ENCODE results near the gene TOGARAM1.

The TOGARAM1 gene

DNA sequence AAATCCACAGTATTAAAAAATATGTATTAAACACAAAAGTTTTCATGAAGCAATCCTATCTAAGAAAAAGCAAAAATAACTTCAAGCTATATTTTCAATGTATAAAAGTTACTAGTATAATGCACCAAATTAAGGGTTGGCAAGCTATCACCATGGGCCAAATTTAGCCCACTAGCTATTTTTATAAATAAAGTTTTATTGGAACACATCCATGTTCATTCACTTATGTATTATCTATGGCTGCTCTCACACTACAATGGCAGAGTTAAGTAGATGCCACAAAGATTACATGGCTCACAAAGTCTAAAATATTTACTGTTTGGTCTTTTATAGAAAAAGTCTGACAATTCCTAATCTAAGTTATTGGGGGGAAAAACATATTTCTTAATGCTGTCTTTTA is 17.9 kb upstream of the TOGARAM1 start:
- no peak for TF ChIP-seq Cebpa-rat (IDR thresholded peaks at IDR 0.05)
- Histone ChIP-seq H3K27me3 (no peaks in the 10 kb centered on the region), H4K20me1 (peaks cover 0 to 47% (median 0%) of the 10 kb centered on the region in 11 experiments; a peak in 3 of 22 replicates), H3K27ac (no peak overlapping the region), H3K4me2 (no peak overlapping the region), H3K9me3 (replicated peaks in 1 of 11) (peaks cover 5 to 33% (median 21%) of the 10 kb centered on the region in 11 experiments), H3K36me3 (peaks cover 71 to 100% (median 91%) of the 10 kb centered on the region in 11 experiments), H3K4me1 (no peaks in the 10 kb centered on the region), H3K9ac (no peak overlapping the region), H3K4me3 (no peak overlapping the region)

DNA sequence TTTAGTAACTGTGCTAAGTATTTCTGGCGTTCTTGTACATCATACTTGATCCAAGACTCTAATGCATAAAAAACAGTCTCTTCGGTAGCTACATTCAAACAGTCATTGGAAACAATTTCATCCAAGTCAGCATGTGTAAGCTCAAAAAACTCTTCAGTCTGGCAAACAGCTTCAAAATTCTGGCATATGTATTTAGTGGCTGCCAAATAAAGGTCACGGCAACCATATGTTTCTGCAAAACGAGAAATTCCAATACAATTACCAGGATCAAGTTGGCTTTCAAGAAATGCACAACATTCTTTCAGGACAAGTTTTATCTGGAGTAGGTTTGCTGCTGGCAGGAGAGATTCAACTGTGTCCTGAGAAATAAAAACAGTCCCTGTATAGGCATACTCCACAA is 16.7 kb upstream of the TOGARAM1 start:
- Histone ChIP-seq H3K36me3 (peaks cover 59 to 100% (median 83%) of the 10 kb centered on the region in 11 experiments), H3K4me3 (no peak overlapping the region), H3K27ac (no peak overlapping the region), H3K4me1 (no peaks in the 10 kb centered on the region), H3K4me2 (no peak overlapping the region), H3K27me3 (no peaks in the 10 kb centered on the region), H3K9me3 (replicated peaks in 1 of 11) (peaks cover 2 to 22% (median 11%) of the 10 kb centered on the region in 11 experiments; a peak in 15 of 22 replicates), H3K9ac (no peak overlapping the region), H4K20me1 (peaks cover 0 to 58% (median 0%) of the 10 kb centered on the region in 11 experiments; a peak in 3 of 22 replicates)
- no peak for TF ChIP-seq Cebpa-rat (IDR thresholded peaks at IDR 0.05)

DNA sequence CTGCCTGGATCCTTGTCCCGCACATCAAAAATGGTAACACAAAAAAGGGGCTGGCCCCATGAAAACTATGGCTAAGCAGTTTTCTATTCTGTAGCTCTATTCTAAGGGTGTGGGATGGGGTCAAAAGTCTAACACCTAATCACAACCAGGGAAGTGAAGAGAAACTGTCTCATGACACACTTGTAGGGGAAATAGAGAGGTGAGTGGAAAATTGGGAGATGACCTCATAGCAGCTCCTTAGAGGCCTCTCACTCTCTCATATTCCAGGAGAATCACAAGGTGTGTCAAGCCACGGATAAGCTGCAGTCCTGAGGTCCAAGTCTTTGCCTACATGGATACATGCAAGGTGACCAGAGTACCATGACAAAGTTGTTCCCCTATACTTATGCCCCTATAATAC is 10.9 kb upstream of the TOGARAM1 start:
- Histone ChIP-seq H3K4me3 (no peak overlapping the region), H3K9ac (no peak overlapping the region), H3K27ac (no peak overlapping the region), H3K4me2 (no peak overlapping the region), H3K4me1 (peaks cover 0 to 13% (median 0%) of the 10 kb centered on the region in 10 experiments; a peak in 5 of 20 replicates), H3K27me3 (no peaks in the 10 kb centered on the region), H3K36me3 (peaks cover 40 to 84% (median 61%) of the 10 kb centered on the region in 11 experiments), H3K9me3 (replicated peaks in 1 of 11) (peaks cover 0 to 7% (median 5%) of the 10 kb centered on the region in 11 experiments; a peak in 7 of 22 replicates), H4K20me1 (peaks cover 0 to 87% (median 12%) of the 10 kb centered on the region in 11 experiments; a peak in 10 of 22 replicates)
- TF ChIP-seq Cebpa-rat (IDR thresholded peaks at IDR 0.05) = no peak

DNA sequence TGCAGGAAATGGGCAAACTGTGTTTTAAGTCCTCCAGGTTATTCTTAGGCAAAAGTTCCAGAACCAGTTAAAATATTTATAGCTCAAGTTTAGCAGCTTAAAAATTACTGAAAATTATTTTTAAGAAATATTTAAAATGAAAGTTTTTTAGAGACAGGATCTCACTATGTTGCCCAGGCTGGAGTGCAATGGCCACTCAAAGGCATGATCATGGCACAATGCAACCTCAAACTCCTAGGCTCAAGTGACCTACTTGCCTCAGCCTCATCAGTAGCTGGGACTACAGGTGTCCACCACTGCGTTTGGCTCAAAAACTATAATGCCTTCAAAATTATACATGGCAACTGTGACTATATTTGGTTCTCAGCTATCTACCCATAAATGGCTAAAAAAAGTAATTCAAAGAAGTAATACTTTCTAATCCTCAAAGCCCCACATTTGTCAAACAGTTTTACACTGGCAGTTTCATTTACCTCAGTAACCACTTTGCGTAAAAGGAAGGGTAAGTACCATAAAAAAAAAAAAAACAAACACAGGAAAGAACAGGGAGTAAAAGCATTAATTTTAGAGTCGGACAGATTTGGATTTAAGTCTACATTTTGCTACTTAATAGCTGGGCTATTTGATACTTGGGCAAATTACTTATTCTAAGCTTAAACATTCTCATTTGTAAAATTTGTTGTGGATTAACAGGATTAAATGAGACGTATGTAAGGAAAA is 9.4 kb upstream of the TOGARAM1 start:
- H3K4me1 ChIP-seq = peaks cover 0 to 13% (median 0%) of the 10 kb centered on the region in 10 experiments; a peak in 5 of 20 replicates
- no peak overlapping the region for H3K27ac ChIP-seq
- H3K4me3 ChIP-seq = no peak overlapping the region
- H3K9me3 ChIP-seq (replicated peaks in 1 of 11) = 0 out of 22 replicates have a peak, but pooled peaks cover 0 to 3% (median 0%) of the 10 kb centered on the region in 11 experiments
- peaks cover 0 to 89% (median 12%) of the 10 kb centered on the region in 11 experiments; a peak in 10 of 22 replicates for H4K20me1 ChIP-seq
- no peaks in the 10 kb centered on the region for H3K27me3 ChIP-seq
- 0 out of 22 replicates have a peak overlapping the region, but pooled peaks of 1 of the 11 experiments have one; percentile 13 for H3K4me2 ChIP-seq
- TF ChIP-seq Cebpa-rat (IDR thresholded peaks at IDR 0.05) = no peak
- H3K9ac ChIP-seq = no peak overlapping the region
- peaks cover 29 to 80% (median 51%) of the 10 kb centered on the region in 11 experiments; a peak in 21 of 22 replicates for H3K36me3 ChIP-seq

DNA sequence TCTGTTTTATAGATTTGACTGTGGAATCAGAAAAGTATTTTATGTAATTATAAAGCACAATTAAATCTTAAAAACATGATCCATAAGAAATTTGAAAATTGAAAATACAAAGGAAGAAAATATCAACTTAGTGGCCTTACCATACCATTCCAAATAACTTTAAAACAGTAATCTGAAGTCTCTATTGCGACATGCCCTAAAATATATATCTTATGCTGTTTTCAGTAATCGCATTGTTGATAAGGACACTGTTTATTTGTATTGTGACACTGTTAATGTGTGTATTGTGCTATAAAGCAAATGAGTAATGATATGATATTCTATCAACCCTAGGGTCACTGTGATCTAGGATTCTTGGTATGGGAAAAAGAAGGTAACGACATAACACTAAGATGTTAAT is 7.2 kb upstream of the TOGARAM1 start:
- Histone ChIP-seq H3K4me2 (no peak overlapping the region), H3K9ac (no peak overlapping the region), H3K4me1 (peaks cover 5 to 32% (median 9%) of the 10 kb centered on the region in 10 experiments; a peak in 19 of 20 replicates), H3K4me3 (no peak overlapping the region), H3K9me3 (replicated peaks in 1 of 11) (no peaks in the 10 kb centered on the region), H3K36me3 (peaks cover 19 to 58% (median 38%) of the 10 kb centered on the region in 11 experiments; a peak in 21 of 22 replicates), H3K27me3 (no peaks in the 10 kb centered on the region), H3K27ac (no peak overlapping the region), H4K20me1 (peaks cover 0 to 90% (median 12%) of the 10 kb centered on the region in 11 experiments; a peak in 11 of 22 replicates)
- TF ChIP-seq Cebpa-rat (IDR thresholded peaks at IDR 0.05) = no peak

DNA sequence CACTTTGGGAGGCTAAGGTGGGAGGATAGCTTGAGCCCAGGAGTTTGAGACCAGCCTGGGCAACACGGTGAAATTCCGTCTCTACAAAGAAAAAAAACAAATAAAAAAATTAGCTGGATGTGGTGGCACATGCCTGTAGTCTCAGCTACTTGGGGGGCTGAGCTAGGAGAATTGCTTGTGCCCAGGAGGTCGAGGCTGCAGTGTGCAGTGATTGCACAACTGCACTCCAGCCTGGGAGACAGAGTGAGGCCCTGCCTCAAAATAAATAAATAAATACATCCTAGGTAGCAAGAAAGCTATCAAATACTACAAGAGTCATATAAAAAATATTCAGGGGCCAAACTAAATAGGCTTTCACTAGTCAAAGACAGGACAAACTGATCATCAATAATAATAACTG is 6.5 kb upstream of the TOGARAM1 start:
- H3K9me3 ChIP-seq (replicated peaks in 1 of 11) = no peaks in the 10 kb centered on the region
- H3K4me2 ChIP-seq = no peak overlapping the region
- peak in 1 of 11 experiments; percentile 12; a peak in 1 of 22 replicates for TF ChIP-seq Cebpa-rat (IDR thresholded peaks at IDR 0.05)

DNA sequence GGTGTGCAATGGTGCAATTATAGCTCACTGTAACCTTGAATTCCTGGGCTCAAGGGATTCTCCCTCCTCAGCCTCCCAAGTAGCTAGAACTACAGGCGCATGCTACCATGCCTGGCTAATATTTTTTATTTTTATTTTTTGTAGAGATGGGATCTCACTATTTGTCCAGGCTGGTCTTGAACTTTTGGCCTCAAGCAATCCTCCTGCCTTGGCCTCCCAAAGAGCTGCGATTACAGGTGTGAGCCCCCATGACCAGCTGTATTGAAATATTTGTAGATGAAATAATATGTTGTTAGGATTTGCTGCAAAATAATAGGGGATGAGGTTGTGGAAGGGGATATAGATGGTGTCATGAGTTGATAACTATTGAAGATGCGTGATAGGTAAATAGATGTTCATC is 5.1 kb upstream of the TOGARAM1 start:
- Histone ChIP-seq H3K9me3 (replicated peaks in 1 of 11) (no peaks in the 10 kb centered on the region), H3K4me3 (no peak overlapping the region), H3K36me3 (peaks cover 10 to 38% (median 27%) of the 10 kb centered on the region in 11 experiments; a peak in 20 of 22 replicates), H3K9ac (no peak overlapping the region), H3K4me1 (peaks cover 12 to 36% (median 17%) of the 10 kb centered on the region in 10 experiments), H3K4me2 (no peak overlapping the region), H3K27me3 (no peaks in the 10 kb centered on the region), H4K20me1 (peaks cover 0 to 81% (median 14%) of the 10 kb centered on the region in 11 experiments; a peak in 13 of 22 replicates), H3K27ac (no peak overlapping the region)
- no peak for TF ChIP-seq Cebpa-rat (IDR thresholded peaks at IDR 0.05)

More for the DNA sequence above, 6.5 kb upstream of the TOGARAM1 start:
- Histone ChIP-seq H3K4me3 (no peak overlapping the region), H3K9ac (no peak overlapping the region), H4K20me1 (peaks cover 0 to 89% (median 13%) of the 10 kb centered on the region in 11 experiments; a peak in 12 of 22 replicates), H3K27me3 (no peaks in the 10 kb centered on the region), H3K4me1 (peaks cover 12 to 39% (median 16%) of the 10 kb centered on the region in 10 experiments), H3K27ac (no peak overlapping the region), H3K36me3 (peaks cover 19 to 50% (median 37%) of the 10 kb centered on the region in 11 experiments; a peak in 21 of 22 replicates)

DNA sequence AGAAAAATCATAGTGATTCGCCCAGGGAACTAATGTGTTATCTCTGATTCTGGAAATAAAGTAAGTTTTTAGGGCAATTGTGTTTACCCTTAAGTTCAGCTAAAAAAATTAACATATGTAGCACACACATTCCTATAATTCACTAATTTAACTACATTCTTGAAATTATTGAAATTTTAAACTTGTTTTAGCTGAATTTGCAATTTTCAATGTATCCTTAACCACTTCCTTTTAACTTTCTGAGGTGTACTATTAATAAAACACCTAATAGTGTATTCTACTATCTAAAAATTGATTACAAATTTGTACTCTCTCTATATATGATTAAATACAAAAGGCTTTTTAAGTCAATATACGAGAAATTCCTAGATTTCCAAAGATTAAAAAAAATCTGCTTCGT is 2.5 kb upstream of the TOGARAM1 start:
- no peaks in the 10 kb centered on the region for H3K27me3 ChIP-seq
- H3K4me3 ChIP-seq = peak overlapping the region in 8 of 10 experiments; percentile 74 to 90 (median 82); a peak in 10 of 20 replicates
- H3K9ac ChIP-seq = peak overlapping the region in 3 of 11 experiments; percentile 86 to 88 (median 87); a peak in 4 of 22 replicates
- peaks cover 21 to 52% (median 37%) of the 10 kb centered on the region in 10 experiments for H3K4me1 ChIP-seq
- TF ChIP-seq Cebpa-rat (IDR thresholded peaks at IDR 0.05) = no peak
- H3K27ac ChIP-seq = no peak overlapping the region
- H3K4me2 ChIP-seq = peak overlapping the region in 10 of 11 experiments; percentile 73 to 95 (median 87); a peak in 18 of 22 replicates
- H4K20me1 ChIP-seq = peaks cover 0 to 62% (median 12%) of the 10 kb centered on the region in 11 experiments; a peak in 13 of 22 replicates
- H3K9me3 ChIP-seq (replicated peaks in 1 of 11) = peaks cover 21 to 26% (median 24%) of the 10 kb centered on the region in 11 experiments
- peaks cover 4 to 26% (median 16%) of the 10 kb centered on the region in 11 experiments; a peak in 18 of 22 replicates for H3K36me3 ChIP-seq

DNA sequence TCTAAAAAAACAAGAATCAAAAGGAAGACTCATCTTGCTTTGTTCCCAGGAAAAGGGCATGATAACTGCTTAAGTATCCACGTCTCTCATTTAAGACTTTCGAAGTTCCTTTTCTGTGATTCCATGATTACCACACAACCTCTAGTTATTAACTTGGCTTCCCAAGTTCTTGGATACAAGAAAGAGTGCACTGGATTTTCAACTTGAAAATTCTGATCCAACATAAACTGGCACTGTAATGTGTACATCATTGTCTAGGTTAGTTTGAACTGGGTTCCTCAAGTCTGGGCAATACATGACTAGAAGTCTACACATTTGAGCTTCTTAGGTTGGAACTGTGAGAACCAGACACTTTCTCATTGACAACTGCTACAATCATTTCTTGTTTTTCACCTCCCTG is 1.8 kb upstream of the TOGARAM1 start:
- peak overlapping the region; percentile 52 to 91 (median 83); a peak in 19 of 22 replicates for H3K9ac ChIP-seq

More for the DNA sequence above, 1.8 kb upstream of the TOGARAM1 start:
- H3K36me3 ChIP-seq = peaks cover 4 to 26% (median 16%) of the 10 kb centered on the region in 11 experiments; a peak in 18 of 22 replicates
- peaks cover 0 to 56% (median 11%) of the 10 kb centered on the region in 11 experiments; a peak in 13 of 22 replicates for H4K20me1 ChIP-seq
- H3K4me2 ChIP-seq = peak overlapping the region; percentile 73 to 95 (median 86)
- H3K27ac ChIP-seq = peak overlapping the region in 4 of 11 experiments; percentile 0 to 92 (median 40); a peak in 7 of 22 replicates
- peaks cover 21 to 58% (median 37%) of the 10 kb centered on the region in 10 experiments for H3K4me1 ChIP-seq
- peak overlapping the region; percentile 74 to 90 (median 82); a peak in 18 of 20 replicates for H3K4me3 ChIP-seq
- no peaks in the 10 kb centered on the region for H3K27me3 ChIP-seq
- H3K9me3 ChIP-seq (replicated peaks in 1 of 11) = peaks cover 27 to 32% (median 30%) of the 10 kb centered on the region in 11 experiments
- TF ChIP-seq Cebpa-rat (IDR thresholded peaks at IDR 0.05) = no peak

Measured in BLaER1 treated with 17β-estradiol and CSF1 and Interleukin-3, amounts not matched to agents 10 nM and 100 nM (cell line).